NAMALWA (cell line): Measurements from ENCODE around the gene PNPT1.
A peak's percentile ranks its signal among the peaks of the same experiment; 100 is the strongest.

Experiments used
- DNase-seq: peaks from one replicate; pipeline ENCODE4 v3.0.0-alpha.2; 2015; ENCODE audit warnings: low spot score

Gene PNPT1

DNA sequence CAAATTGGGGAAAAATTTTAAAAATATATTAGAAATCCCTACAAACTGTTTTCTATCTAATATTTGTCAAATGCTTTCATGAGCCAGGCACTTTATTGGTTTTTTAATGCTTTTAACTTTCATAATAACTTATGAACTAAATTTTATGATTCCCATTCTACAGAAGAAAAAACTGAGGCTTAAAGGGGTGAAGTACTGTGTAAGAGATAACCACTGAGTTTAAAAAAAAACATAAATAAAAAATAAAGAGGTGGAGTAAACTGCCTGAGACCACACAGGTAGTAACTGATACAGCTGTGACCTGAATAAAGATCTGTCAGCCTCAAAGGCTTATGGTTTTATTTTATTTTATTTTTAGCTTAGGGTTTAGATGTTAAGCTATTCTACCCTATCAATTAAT, 24.7 kb downstream of the PNPT1 start:
- DNase-seq = no peak

DNA sequence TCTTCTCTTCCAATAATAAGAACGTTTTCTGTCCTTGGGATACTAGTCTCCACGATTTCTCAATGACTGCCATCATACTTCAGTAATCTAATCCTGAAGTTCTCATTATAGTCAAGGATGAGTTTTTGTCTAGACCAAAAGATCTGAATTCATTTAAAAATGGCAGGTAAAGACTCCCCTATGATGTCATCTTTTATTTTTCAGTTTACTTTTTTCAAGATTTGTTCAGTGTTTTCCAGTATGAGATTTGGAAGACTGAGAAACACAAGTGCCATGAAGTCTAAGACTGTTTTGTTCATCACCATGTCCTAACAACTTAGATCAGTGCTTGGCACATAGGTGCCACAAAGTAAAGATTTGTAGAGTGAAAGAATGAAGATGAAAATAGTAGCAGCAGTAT, 40.4 kb downstream of the PNPT1 start:
- DNase-seq = no peak

DNA sequence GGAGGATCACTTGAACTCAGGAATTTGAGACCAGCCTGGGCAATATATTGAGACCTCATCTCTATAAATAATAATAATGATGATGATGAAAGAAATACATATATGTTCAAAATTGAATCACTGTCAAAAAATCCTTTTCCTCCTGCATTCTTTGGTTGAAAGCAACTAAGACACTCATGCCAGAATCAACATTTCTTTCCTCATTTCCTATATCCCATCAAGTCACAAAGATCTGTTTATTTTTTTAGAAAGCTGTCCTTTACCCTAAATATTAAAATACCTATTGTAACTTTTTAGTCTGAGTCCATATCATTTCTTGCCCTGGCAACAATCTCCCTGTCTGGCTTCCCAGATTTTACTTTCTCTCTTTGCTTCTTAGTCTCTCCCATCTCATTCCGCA, 44.4 kb downstream of the PNPT1 start:
- no peak for DNase-seq

DNA sequence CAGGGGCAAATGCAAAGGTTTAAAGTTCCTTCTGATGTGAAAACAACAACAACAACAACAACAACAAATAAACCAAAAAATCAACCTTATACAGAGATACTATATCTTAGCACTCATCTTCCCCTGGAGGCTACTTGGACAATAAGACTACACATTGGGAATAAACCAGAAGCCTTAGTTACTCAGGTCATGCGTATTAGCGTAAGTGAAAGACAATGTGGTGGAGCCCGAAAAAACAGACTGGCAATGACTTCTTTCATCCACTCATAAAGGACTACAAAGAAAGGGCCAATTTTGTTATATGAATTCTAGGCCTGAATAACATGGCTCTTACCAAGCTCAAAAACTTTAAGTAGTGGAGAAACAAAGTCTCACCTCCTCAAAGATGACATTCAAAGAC, 56.8 kb downstream of the PNPT1 start:
- DNase-seq = no peak

DNA sequence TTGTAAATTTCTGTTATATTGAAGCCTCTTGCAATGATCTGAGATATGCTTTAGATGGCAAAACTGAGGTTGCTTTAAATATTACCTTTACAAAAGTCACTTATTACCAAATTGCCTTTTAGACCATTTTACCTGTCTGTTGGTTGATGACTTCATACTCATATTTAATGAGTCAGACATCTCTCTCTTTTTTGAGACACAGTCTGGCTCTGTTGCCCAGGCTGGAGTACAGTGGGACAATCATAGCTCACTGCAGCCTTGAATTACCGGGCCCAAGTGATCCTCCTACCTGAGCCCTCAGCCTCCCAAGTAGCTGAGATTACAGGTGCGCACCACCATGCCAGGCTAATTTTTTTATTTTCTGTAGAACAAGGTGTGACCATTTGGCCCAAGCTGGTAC, 64.7 kb downstream of the PNPT1 start:
- no peak for DNase-seq

DNA sequence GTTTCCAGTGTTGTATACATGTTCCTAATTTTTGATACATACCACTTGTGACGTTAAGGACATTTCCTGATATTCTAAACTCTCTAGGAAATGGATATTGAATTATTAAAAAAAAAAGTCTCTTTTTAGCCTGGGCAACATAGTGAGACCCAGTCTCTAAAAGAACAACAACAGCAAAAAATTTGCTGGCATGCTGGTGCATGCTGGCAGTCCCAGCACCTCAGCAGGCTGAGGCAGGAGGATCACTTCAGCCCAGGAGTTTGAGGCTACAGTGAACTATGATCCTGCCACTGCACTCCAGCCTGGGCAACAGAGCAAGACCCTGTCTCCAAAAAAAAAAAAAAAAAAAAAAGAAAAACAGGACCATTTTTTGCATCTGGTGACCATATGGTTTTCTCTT, 65.7 kb downstream of the PNPT1 start:
- no peak for DNase-seq

DNA sequence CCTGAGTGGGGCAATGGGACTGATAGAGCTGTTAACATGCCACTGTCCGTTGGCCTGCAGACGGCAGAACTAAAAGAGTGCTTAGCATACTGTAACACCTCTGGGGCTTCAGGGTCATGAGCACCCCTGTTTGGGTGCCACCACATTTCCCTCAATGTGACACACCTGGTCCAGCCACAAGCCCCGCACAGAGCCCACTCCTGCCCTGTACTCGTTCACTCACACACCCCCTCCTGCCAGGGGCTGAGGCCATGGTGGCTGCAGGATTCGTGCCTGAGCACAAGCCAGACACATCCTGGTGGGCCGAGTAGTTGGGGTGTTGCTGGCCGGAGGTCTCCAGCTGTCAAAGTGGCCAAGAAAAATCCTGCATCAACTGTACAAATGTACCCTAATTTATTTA, 71.8 kb downstream of the PNPT1 start:
- no peak for DNase-seq

DNA sequence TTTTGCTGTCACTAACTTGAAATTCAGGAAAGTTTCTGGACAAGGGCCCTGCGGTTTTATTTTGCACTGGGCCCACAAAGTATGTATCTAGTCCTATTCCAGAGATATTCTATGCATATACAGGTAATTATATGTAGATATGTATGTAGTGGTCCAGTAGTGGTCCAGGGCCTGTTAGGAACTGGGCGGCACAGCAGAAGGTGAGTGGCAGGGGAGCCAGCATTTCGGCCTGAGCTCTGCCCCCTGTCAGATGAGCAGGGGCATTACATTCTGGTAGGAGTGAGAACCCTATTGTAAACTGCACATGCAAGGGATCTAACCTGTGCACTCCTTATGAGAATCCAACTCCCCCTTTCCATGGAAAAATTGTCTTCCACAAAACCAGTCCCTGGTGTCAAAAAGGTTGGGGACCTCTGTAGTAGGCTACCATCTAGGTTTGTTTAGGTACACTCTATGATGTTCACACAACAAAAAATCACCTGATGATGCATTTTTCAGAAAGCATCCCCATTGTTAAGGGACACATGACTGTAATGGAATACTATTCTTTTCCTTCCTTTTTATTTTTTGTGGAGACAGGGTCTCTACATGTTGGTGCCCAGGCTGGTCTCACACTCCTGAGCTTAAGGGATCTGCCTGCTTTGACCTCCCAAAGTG, 73.4 kb downstream of the PNPT1 start:
- peak; percentile 70 for DNase-seq

DNA sequence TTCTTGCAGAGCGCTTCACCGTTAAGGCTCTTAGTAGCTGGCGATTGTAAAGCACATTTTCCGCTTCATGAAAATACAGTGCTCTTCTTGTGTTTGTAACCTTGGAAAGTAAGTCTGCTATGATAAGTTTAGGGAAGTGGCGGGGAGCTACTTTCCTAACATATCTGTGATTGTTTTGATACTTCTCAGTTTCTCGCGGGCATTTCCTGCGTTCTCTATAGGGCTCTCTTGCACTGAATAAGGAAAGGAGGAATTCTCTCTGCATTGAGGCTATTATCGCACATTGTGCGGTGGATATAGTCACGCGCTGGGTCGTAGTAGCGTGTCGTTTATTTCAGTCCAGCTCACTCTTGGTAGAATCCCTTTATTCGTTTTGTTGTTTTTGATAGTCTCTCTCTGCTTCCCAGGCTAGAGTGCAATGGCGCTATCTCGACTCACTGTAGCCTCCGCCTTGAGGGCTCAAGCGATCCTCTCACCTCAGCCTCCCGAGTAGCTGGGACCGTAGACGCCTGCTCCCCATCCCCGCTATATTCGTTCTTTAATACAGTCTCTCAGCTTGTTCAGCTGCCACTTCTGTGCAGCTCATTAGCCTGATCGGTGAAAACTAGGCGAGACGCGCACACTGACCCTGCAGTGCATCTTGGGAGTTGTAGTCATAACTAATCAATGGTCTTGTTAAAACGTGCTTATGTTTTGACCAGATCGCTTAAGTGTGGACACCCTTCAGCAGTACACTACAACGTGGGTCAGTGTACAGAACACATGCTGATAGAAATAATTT, 75.2 kb downstream of the PNPT1 start:
- DNase-seq = peak; percentile 87

DNA sequence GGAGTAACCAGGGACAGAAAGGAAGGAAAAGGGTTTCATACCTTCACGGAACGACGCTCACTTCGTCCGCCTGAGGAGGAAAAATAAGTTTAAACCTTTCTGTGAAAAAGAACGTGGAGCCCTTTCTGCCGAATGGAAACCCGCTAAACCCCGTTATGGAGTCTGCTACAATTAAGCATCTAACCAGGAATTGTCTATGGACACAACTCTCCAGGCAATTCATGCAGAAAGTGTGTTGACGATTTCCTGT, 75.7 kb downstream of the PNPT1 start:
- DNase-seq = no peak

DNA sequence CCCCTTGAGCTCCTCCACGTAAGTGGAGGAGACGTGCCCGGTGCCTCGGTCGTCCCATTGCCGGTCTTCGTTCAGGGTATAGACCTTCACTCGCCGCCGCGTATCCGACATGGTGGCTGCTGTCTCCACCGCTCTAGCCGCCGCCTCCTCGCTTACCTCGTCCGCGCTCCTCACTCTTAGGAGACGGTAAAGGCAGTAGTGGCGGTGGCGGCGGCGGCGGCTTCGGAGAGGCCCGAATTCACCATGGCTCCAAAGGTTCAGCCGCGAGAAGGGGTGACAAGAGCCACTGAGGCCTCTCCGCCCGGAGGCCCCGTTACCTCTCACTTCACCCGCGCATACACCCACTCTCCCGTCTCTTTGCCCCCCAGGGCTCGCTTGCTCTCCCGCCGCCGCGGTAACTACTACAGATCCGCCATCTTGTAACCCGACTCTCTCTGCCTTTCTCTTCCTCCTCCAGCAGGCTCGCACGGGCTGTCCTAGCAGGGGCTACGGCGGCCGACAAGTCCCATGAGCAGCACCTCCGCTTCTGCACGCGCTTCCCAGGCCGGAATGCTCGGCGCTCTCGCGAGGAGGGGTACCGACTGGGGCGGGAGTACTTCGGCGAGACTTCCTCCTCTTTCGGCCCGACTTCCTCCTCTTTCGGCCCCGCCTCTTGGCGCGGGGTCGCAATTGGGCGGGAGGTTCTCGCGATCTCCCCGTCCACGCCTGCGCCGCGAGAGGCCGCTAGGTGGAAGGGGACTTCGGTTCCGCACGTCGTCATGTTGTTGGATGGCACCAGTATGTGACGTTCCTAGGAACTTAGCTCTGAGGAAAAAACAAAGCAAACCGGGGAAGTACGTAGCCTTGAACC, 76.2 kb downstream of the PNPT1 start, which contains the start of gene PPP4R3B:
Gene PPP4R3B (minus strand): TSS at position 448 of the 850 bp plus-strand sequence. CDS start 337 bp downstream, at position 111.
- peak; percentile 99 for DNase-seq

DNA sequence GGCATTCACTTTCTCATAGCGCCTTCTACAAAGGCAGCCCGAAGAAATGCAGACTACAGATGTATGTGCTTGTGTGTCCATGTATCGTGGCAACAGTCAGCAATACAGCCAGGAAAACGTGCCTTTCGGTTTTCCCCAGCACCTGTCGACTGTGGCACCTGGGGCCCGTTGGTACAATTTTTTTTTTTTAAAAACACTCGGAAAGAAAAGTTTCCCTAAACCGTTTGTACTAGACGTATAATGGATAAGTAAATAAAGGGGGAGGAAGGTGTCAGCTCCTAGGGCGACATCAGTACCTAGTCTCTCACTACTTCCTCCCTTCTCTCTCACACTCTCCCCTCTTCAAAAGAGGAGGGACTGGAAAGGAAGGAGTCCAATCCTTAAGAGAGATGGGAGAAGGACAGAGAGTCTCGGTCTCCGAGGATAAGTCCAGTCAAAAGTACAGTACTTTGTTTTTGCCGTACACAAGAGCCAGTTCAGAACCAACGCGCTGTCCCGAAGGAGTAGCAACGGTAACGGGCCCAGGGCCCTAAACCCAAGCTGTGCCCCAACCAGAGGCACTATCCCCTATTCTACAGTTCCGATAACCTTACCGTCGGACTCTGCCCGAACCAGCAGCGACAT, 77.0 kb downstream of the PNPT1 start:
- DNase-seq = peak; percentile 86

DNA sequence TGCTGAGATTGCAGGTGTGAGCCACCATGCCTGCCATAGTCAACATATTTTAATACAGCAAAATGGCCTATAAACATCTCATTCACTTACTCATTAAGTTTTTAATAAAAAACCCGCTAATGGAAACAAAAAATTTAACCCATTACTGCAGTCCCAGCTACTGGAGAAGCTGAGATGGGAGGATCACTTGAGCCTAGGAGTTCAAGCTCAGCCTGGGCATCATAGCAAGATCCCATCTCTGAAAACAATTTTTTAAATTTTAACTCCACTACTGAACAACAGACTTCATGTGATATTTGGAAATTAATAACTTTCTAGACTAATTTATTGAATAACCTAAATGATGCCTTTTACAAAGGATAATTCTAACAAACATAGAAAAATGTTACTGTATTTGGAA, 81.6 kb downstream of the PNPT1 start:
- no peak for DNase-seq

DNA sequence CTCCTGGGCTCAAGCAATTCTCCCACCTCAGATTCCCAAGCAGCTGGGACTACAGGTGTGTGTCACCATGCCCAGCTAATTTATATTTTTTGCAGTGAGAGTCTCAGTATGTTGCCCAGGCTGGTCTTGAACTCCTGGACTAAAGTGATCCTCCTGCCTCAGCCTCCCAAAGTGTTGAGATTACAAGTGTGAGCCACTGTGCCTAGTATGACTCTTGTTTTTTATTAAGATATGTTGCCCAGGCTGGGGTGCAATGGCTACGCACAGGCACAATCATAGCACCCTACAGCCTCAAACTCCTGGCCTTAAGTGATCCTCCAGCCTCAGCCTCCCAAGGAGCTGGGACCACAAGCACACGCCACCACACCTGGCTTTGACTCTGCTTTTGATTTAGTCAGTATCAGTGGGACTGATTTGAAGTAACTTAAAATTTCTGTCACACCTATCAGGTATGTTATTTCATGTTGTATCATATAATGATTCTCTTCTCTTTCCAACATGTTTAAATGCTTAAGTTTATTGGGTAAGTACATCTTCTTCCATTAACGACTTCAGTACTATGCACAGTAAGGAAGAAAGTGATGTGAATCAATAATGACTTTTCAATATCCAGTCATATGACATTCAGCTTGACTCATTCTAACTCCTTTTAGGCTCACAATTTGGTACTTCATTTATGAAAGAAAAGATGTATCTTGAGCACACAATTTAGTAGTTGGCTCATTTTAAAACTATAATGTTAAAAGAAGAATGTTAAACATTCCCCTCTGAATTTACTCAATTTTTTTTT, 82.5 kb downstream of the PNPT1 start:
- DNase-seq = no peak

DNA sequence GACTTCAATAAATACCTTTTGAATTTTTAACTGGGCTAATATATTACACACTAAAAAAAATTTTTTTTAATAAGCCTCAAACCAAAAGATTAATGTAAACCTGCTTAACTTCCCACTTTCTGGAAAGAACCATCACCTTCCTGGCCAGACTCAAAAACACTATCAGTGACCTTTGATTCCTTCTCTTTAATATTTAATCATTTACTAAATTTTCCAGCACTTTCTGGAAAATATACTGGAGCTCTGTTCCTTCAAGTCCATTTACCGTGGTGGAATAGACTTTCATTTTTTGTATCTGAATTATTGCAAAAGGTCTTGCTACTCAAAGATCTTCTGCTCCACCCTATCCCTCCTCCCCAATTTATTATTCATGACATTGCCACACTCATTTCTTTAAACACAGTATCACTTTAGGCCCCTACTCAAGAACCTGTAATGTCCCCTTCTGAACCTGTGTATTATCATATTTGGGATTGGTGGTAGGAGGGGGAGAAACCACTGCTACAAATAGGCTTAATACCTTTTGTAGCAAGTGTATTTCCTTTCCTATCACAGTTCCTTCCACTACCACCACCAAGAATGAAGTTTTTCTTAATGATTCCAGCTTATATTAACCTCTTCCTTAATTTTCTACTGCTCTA, 83.6 kb downstream of the PNPT1 start:
- no peak for DNase-seq

DNA sequence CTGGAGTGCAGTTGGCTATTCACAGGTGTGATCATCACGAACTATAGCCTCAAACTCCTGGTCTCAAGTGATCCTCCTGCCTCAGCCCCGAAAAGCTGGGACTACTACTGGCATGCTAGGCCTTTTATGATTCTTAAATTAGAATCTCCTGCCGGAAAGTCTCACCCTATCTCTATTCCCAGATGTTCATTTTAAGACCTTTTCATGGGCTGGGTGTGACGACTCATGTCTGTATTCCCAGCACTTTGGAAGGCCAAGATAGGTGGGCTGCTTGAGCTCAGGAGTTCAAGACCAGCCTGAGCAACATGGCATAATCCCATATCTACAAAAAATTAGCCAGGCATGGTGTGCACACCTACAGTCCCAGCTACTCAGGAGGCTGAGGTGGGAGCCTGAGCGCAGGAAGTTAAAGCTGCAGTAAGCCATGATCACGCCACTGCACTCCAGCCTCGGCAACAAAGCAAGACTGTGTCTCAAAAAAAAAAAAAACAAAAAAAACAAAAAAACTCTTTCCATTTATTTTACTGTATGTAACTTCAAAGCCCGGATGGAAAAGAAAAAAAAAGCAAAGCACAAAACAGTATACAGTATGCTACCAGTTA, 84.3 kb downstream of the PNPT1 start:
- no peak for DNase-seq

DNA sequence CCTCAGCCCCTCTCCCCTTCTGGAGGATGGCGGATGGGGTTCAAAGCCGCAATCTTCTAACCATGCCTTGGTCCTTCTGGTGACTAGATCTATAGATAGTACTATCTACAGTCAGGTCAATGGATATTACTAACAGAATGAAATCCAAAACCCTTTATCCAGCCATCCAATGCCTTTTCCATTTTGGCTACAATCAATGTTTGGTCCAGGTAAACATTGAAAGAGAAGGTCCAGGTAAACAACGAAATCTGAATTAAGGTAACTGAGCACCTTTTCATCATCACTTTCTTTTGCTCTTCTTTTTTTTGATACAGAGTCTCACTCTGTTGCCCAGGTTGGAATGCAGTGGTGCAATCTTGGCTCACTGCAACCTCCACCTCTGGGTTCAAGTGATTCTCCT, 85.9 kb downstream of the PNPT1 start:
- no peak for DNase-seq

DNA sequence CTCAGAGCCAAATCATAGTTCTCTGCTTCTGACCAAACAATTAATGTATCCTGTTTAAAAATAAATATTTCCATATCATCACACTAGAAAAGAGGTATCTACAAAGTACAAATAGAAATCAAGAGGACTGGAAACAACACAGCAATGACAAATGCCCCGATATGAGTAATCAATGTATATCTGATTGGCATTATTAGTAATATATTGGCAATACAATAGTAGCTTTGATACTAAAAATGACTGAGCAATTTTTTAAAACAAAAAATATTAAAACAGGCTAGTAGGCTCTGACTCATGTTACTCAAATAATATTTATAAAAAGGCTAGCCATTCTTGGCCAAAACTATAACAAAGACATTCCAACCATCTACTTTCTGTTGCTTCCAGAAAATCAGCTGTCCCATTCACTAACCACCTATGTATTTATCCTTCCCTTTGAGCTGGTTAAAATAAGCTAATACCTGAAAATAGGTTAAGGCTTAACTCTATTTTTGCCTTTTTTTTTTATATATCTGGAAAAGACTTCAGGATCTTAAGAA, 89.5 kb downstream of the PNPT1 start:
- no peak for DNase-seq

DNA sequence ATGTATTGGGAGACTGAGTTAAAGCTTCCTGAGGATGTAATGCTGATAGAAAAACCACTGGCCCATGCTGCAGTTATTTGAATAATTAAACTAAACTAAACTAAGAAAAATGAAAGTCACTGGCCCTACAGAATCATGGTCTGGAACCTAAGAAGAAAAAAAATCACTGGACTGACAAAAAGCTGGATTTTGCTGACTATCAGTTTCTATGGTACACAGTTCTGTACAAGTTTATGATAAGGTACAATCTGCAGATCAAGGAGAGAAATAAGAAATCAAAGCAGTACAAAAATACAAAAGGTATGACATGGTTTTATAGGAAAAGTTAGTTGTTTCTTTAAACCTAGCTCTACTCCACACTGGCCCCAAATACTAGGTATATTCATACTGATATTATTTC, 91.8 kb downstream of the PNPT1 start:
- DNase-seq = no peak

DNA sequence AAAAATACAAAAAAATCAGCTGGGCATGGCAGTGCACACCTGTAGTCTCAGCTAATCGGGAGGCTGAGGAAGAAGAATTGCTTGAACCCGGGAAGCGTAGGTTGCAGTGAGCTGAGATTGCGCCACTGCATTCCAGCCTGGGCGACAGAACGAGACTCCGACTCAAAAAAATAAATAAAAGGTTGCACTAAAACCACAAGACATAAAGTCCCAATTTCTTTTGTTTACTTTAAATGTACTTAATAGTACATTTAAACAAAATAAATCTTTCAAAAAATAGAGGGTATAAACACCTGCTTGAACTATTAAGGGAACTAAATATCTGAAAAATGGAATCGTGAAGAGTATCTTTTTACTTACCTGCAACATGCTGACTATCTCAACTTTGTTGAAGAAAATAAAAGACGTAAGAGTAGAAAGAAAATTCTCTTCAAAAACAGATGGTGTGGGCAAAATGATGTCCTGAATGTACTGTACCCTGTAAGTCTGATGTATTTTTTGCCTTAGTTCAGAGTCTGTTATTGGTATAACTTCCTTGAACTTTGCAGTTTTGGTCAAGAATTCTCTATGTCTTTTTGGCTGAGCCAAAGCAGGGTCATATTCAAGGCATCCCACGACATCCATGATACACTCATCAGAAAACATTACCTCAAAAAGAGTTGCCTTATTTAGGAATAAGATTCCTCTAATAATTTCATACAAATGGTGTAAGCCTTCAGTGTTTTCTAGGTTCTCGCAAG, 95.4 kb downstream of the PNPT1 start:
- no peak for DNase-seq
